UCSD-AML1 (cell line): Measurements from ENCODE around the gene AREG.
"Not testable (repeated sequence)": the region's sequence is repeated elsewhere in the genome, so short reads cannot be mapped to it uniquely, and the experiment has no call there.

Source experiments
- DNase-seq: peaks from one replicate; lab custom pipeline; 2025; ENCODE audit not compliant: unreplicated experiment; lab: John Stamatoyannopoulos, UW

Gene AREG, protein sequence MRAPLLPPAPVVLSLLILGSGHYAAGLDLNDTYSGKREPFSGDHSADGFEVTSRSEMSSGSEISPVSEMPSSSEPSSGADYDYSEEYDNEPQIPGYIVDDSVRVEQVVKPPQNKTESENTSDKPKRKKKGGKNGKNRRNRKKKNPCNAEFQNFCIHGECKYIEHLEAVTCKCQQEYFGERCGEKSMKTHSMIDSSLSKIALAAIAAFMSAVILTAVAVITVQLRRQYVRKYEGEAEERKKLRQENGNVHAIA

DNA sequence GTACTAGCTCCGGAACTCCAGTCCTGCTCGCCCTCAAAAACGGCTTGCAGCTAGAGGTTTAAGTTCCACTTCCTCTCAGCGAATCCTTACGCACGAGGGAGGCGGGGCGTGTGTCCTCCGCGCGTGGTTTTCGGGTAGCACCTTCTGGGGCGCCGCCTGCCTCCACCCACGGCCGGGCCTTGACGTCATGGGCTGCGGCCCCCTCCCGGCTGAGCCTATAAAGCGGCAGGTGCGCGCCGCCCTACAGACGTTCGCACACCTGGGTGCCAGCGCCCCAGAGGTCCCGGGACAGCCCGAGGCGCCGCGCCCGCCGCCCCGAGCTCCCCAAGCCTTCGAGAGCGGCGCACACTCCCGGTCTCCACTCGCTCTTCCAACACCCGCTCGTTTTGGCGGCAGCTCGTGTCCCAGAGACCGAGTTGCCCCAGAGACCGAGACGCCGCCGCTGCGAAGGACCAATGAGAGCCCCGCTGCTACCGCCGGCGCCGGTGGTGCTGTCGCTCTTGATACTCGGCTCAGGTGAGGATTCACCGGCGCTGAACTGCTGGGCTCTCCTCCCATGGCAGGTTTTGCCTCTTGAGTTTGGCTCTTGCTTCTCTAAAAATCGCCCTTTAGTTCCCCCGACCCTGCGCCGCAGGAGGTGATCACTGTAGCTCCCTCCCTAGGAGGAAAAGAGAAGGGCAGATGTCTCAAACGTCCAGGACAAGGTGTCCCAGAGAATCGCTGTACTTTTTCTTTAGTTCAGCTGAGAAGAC lies at the start of gene AREG:
TSS of gene AREG (plus strand) at position 246 of the 752 bp plus-strand sequence. CDS start at position 456, 210 bp downstream.
- peak; percentile 35 for DNase-seq

DNA sequence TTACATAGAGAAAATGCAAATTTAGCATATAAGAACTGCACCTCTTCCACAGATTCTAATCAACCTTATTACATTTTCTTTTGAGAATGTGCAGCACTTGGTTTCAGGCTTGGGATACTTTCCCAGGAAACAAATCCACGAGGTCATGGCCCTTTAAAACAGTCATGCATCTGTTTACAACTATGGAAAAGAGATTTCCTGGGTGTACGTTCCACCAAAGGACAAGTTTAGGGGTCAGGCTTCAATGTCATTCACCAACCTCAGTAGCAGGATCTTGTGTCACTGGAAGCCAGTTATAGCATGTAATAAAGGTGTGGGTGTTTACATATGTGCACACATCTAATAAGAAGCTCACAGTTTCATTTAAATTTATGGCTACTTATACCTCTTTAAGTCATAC lies 49.3 kb upstream of the AREG start:
- DNase-seq, result no peak

DNA sequence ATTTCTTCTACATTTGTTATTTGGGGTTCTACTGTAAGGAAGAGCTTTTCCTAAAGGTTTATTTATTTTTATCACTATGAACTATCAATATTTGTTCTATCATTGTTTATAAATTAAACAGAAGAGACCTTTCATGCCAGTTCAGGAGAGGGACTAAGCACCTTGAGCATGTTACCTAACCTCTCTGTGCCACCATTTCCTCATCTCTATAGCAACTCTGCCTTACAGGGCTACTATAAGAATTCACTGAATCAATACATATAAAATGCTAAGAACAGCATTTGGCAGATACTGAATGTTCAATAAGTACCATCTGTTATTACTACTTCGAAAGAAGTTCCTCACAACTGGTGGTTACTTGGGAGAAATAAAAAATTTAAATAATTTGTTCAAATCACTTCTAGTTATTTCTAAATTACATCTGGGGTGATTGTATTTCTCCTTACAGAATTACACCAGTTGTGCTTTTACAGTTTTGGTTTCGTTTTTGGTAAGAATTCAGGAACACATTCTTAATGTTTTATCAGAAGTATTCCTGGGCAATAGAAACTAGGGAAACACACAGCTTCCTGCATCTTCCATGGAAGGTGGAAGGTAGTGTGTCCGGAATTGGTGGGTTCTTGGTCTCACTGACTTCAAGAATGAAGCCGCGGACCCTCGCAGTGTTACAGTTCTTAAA lies 47.0 kb upstream of the AREG start:
- DNase-seq, result no peak

DNA sequence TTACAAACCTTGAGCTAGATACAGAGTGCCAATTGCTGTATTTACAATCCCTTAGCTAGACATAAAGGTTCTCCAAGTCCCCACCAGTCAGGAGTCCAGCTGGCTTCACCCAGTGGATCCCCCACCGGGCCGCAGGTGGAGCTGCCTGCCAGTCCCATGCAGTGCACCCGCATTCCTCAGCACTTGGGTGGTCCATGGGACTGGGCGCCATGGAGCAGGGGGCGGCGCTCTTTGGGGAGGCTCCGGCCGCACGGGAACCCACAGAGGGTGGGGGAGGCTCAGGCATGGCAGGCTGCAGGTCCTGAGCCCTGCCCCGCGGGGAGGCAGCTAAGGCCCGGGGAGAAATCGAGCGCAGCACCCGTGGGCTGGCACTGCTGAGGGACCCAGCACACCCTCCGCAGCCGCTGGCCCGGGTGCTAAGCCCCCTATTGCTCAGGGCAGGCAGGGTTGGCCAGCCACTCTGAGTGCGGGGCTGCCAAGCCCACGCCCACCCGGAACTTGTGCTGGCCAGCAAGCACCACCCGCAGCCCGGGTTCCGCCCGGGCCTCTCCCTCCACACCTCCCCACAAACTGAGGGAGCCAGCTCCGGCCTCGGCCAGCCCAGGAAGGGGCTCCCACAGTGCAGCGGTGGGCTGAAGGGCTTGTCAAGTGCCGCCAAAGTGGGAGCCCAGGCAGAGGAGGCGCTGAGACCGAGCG lies 45.9 kb upstream of the AREG start:
- not testable (repeated sequence) for DNase-seq

DNA sequence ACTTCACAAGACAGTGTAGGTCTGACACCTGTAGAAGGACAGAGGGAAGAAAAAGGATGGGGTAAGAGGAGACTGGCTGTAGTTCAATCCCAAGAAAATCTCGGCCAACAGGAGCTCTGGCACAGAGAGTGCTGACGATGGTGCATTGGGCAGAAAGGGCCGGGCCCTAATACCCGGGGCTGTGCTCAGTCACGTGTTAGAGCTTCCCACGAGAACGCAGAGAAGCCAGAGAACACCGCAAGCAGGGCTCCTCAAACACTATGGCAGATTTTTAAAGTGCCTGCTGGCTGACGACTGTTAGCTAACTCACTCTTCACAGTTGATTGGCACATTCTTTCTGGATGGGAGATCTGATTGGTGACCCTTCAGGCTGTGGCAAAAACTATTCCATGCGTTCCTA lies 44.5 kb upstream of the AREG start:
- DNase-seq, result no peak

DNA sequence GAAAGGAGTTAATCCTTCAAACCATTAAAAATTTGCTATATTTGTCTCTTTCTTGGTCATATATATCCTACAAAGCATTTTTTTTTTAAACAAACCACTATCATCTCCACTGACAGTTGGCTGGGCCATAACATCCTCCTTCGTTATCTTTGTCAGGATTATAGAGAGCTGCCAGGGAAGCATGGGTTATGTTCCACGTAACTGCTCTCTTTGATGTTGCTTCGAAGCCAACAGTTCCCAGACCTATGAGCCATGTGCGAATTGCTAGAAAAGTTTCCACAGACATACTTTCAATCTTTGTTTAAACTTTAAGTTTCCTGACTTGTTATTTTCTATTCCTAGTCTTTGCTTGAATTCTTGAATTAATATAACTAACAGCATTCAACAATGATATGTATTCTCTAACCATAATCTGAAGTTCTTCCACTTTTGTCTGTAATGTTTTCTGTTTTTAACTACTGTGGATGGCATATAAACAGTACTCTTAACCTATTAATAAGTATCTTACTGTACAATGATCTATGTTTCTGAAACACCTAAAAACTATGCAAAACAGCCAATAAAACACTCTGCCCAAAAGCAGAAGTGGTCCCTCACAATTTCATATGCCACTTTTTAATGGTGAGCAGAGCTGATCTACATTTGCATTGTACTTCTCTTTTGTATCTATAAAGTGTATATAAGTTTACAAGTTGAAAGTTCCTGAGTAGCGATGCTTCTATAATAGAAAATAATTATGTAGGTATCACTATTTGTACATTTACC lies 42.1 kb upstream of the AREG start:
- DNase-seq, result no peak

DNA sequence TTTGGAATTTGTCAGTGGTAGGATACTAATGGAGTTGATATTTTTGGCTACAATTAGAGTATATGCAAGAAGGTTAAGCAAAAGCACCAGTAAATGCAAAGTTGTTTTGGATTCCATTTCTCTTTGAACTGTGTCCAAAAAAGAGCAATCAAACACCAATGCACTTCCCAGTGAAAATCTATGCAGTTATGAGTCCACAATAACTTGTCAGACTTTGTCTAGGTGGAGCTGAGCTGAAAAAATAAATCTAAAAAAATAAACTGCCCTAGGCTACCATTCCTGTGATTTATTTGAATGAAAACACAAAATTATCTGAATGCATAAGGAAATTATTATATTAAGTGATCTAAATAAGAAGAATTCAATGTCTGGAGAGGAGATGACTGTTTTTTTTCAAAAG lies 37.0 kb upstream of the AREG start:
- no peak for DNase-seq

DNA sequence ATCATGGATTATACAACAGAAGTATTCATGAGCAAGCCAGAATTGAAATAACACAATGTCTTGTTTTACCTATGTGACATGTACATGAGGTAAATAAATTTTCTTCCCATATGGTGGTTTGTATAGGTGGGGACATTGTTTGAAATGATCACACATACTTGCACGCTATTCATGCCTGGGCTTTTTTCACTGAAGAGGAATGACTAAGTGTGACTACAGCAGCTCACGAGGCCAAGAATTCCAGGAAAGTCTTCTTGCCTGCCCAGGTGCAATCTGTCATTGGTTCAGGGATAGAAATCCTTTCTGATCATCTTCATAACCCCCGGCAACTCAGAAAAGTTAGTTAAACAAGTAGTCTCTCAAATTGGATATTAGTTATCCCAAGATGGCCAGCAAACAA lies 36.3 kb upstream of the AREG start:
- DNase-seq, result no peak

DNA sequence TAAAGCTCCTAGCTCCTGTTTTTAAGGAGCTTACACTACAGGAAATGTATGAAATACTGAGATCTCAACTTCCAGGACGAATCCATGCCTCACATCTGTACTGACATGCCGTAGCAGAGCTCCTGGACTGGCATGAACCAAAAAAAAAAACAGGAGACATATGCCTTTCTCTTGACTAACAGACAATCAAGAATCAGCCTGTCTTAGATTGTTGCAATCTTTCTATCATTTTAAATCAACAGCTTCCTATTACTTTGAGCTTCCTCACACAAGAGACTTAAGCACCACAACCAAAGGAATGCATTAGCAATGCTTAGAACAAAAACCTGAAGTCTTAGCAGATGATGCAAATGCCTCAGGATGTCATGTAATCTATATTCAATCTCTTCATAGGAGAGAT lies 34.7 kb upstream of the AREG start:
- DNase-seq, result no peak

DNA sequence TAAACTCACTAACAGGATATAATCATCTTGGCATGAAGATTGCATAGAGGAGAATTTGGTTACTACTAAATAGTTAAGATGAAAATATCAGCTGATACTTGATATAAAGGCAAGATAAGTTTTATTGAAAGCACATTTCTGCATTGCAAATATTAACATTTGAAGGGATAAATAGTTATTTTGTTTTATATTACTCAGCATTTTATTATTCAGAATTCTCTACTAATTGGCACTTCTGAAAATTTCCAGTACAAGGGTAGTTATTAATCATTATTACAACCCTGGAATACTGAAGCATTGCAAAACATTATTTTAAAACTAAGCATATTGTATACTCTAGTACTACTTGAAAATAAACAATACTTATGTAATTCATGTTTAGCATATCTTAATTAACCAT lies 32.7 kb upstream of the AREG start:
- no peak for DNase-seq

DNA sequence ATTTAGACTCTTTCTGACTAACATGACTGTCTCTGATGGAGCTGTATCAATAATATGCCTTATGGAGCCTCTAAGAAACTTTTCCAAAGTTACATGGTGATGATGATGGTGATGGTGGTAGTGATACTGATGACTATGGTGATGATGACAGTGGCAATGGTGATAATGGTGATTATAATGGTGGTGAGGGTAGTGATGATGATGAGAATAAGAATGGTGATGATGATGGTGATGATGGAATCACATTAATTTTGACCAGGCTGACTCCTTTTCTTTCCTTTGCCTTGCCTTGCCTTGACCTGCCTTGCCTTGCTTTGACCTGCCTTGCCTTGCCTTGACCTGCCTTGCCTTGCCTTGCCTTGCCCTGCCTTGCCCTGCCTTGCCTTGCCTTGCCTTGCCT lies 31.7 kb upstream of the AREG start:
- DNase-seq, result no peak

DNA sequence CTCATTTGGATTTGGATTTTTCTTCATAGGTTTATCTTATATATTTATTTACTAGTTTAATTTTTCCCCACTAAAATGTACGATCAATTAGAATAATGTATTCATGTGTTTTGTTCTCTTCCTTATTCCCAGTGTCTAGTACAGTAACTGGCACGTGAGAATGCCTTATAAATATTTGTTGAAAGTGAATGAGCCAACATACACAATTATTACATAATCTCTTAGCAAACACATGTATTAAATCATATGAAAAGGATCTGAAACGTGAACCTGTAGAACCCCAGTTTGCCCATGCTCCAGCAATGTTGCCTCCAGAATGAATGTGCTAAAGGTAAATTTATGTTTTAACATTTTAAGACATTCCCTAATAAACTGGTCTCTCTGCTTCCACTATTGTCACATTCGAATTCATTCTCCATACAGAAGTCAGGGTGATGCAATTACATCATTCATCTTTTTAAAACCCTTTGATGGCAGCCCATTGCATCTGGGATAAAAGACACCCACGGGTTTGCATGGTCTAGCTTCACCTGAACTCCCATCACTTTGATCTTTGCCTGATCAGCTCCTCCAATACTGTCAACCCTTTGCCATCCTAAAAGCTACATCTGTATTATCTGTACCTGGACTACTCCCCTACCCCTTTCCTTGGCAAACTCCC lies 30.7 kb upstream of the AREG start:
- DNase-seq, result no peak

DNA sequence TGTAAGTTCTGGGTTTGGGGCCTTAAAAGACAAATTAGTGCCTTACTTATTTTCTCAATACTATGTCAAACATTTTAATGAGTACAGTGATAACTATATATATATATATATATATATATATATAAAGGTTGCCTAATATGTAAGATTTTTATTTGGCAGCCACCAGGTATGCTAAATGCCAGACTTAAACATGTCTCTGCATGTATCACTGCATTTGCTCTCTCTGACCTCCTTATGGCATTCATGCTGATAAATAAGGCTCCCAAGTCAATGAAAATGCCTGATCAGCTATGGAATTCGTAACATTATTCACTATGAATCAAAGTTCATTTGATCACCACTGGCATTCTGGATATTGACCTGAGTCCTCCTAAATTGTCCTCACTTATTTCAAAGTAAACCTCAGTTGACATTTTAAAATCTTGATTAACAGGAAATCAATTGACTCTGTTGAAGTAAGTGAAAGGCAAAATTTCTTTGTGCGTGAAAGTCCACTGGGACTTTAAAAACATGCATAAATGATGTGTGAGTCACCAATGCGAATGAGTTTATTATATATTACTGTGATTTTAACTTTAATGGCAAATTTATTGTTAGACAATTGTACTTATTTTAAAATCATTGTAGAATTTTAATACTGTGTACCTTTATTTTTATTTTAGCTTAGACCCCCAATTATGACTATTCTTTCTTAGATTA lies 29.2 kb upstream of the AREG start:
- DNase-seq, result no peak

DNA sequence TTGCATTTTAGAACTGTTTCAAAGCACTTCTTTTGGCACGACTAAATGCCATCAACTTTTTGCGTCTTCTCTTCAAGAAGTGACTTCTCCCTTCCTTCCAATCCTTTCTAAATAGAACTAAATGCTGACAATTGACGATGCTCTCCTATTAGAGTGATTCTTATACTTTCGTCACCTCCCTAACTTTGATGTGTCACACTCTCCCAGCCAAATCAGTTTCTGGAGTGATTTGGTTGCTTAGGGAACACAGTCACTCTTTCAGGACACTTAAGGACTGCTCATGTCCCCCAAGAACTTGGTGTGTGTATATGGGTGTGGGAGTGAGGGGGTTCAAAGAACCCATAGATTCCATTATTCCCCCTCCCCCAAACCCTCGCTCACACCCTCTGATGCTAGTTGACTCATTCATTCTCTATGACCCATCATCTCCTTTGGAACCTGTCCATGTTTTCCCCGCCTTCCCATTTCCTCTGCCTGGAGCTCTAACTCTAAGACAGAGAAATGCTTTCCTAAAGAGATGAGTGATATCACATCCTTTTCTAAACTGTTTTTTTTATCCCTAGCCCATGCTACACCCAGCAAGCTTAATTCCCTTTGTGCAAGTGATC lies 26.8 kb upstream of the AREG start:
- no peak for DNase-seq

DNA sequence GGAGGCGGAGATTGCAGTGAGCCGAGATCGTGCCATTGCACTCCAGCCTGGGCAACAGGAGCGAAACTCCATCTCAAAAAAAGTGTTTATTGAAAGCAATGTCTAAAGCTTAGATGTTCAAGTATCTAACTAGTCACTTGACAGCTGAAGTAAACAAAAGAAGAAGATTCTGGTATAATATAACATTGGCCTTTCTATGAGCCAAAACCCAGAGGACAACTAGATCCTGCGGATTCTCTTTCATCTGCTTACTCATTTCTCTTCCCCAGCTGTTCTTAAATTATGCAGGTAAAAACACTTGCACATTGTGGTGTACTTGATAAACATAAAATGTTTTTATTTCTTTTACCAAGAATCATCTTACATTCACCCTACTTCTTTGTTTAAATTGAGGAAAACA lies 24.1 kb upstream of the AREG start:
- no peak for DNase-seq

DNA sequence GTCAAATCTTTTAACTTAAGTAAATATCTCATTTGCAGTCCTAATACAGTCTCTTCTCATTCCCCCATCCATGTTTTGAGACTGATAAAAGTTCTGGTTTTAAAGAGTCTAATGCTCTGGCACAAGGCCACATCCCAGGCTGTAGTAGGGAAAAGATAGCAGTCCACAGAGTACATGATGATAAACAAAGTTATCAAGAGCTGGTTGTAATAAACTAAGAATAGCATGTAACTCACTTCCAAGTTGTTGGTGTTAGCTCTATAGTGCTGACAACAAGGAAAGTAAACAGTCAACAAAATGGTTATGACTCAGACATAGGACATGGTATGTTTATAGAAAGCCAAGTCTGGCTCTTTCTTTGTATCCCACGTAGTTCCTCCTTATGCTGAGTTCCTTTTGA lies 21.8 kb upstream of the AREG start:
- no peak for DNase-seq

DNA sequence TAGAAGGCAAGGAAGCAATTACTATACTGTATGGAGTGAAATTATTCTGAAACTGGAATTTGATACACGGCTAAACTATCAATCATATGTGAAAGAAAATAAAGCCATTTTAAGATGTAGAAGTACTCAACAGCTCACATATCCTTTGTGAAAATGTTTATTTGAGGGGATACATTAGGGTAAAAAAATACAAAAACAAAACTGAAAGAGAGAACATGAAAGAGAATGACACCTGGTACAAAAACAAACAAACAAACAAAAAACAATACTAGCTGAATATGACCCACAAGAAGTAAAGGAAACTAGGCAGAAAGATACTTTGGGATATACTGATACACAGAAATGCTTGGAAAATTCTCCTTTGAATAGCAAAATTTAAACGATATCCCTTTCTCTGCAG lies 20.8 kb upstream of the AREG start:
- DNase-seq, result no peak

DNA sequence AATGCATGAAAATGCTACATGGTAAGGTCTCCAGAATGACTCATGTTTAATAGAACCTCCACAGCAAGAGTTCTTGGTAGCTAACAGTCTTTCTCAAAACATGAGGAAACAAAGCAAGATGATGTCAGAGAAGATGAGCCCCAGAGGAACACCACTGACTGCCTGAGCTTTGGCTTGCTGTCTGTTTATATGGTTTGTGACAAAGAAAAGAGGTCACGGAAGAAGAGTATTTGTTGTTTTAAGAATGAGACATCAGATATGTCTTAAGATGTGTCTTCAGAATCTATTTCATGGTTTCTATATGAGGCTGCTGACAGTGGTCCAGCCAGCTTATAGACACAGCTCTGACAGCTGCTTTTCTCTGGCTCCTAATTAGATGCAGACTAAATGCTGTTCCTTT lies 18.8 kb upstream of the AREG start:
- DNase-seq, result no peak

DNA sequence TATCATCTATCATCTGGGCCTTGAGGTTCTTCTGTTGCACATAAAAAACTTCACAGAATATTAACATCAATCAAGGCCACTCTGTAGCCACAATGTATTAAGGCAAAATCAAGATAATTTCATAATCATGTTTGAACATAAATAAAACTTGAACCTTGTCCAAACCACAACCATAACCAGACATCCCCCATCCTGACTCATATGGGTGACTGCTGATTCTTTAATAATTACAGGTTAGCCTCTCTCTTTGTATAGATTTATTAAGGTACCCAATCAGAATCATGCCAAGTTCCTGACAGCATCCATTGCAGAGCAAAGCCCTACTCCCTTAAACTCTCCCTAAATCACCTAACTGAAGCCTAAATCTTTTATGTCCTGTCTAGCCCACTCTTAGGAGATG lies 16.7 kb upstream of the AREG start:
- DNase-seq, result no peak
